Right lobe of liver (tissue), 4 donors: Measurements from ENCODE around the gene ST8SIA4.

Experiments used
- POLR2A ChIP-seq: fragments of 450-650 bp; IDR thresholded peaks from one replicate; pipeline ENCODE4 v1.6.1; 2017; ENCODE audit warnings: antibody characterized with exemption, mild to moderate bottlenecking
- TF ChIP-seq, protein P1 (sequence below), 4 donors: fragments of 200-600 bp in 3 of 4; fragments of 450-650 bp in 1 of 4; IDR thresholded peaks; one replicate each; pipeline versions ENCODE4 v1.5.1 to v1.8.0; 2016 to 2022; ENCODE audit warnings: antibody characterized with exemption in 4 of 4, mild to moderate bottlenecking in 2 of 4
- donor health status: DM: no; HTN: no; CAD: no.
- donor health status: DM: no; HTN: no; CAD: no.
- donor health status: DM: no; HTN: yes; CAD: no.

DNA sequence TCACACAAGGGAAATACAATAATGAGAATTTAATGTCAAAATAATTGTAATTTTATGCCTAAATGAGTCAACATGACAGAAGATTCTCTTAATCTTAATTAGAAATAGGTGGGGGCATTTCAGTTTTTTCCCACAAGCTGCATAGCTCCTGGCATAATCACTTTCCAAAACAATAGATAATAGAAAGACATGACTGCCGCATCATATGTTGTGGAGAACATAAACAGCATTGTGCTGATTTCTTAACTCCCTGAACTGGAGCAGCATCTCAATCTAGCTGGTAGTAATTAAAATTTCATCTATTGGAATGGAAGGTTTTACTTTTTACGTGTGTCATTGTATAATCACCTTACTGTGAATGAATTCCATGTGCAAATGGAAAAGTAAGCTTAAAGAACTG, 112.1 kb downstream of the ST8SIA4 start:
- TF ChIP-seq POLR2A: no peak
- TF ChIP-seq, protein P1, sequence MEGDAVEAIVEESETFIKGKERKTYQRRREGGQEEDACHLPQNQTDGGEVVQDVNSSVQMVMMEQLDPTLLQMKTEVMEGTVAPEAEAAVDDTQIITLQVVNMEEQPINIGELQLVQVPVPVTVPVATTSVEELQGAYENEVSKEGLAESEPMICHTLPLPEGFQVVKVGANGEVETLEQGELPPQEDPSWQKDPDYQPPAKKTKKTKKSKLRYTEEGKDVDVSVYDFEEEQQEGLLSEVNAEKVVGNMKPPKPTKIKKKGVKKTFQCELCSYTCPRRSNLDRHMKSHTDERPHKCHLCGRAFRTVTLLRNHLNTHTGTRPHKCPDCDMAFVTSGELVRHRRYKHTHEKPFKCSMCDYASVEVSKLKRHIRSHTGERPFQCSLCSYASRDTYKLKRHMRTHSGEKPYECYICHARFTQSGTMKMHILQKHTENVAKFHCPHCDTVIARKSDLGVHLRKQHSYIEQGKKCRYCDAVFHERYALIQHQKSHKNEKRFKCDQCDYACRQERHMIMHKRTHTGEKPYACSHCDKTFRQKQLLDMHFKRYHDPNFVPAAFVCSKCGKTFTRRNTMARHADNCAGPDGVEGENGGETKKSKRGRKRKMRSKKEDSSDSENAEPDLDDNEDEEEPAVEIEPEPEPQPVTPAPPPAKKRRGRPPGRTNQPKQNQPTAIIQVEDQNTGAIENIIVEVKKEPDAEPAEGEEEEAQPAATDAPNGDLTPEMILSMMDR (IDR thresholded peaks at IDR 0.05): no peak
